T-cell (primary cell): ENCODE results near the gene LCP1. TPM values are rescaled to one million over a fixed set of nuclear protein-coding genes. Genes with fewer than 3 reads are reported as not detected.
A peak's percentile ranks its signal among the peaks of the same experiment; 100 is the strongest.

ENCODE experiments used
- ATAC-seq, 4 experiments: fragments of 200-7000 bp in 3 of 4; fragments of 150-1000 bp in 1 of 4; cut with Tn5 transposase; replicated peaks in 1 of 4; 1 replicate in 3 of 4; 2 replicates in 1 of 4; pipeline ENCODE4 v1.10.0; 2021; ENCODE audit warnings: moderate library complexity in 3 of 4, mild to moderate bottlenecking in 2 of 4, moderate number of reproducible peaks in 1 of 4
- CTCF ChIA-PET, 2 donors: fragments of 300-600 bp; sonication (Branson Sonifier 250); formaldehyde crosslinking; loops; one replicate each; lab custom pipeline; 2022; ENCODE audit warnings: antibody characterized with exemption in 2 of 2; lab: Charles Lee
- POLR2A ChIA-PET, 2 donors: fragments of 300-600 bp; sonication (Branson Sonifier 250); formaldehyde crosslinking; loops; one replicate each; lab custom pipeline; 2022; ENCODE audit warnings: antibody characterized with exemption in 2 of 2; lab: Charles Lee
- DNase-seq, 35 experiments: peaks; one replicate each; pipeline versions ENCODE4 v3.0.0 to v3.0.0-alpha.2; 2013 to 2023
- H3K27ac ChIP-seq: one replicate; pipeline ENCODE4 v1.5.1; 2013; ENCODE audit warnings: low read length
- H3K27me3 ChIP-seq, 2 experiments: replicated peaks in 1 of 2; 1 replicate in 1 of 2; 2 replicates in 1 of 2; pipeline versions ENCODE4 v1.6.1 to v1.7.0; 2013; ENCODE audit warnings: low read length in 1 of 2, mixed read lengths in 1 of 2; ENCODE audit not compliant: control insufficient read depth in 2 of 2, insufficient read depth in 2 of 2; ENCODE audit errors: extremely low read depth in 1 of 2
- H3K36me3 ChIP-seq, 2 donors: 1 replicate in 1 of 2; 2 replicates in 1 of 2; pipeline versions ENCODE4 v1.6.1 to v1.7.0; 2013; ENCODE audit warnings: low read length in 1 of 2; ENCODE audit not compliant: control insufficient read depth in 2 of 2, insufficient read depth in 1 of 2; ENCODE audit errors: extremely low read depth in 1 of 2
- H3K4me1 ChIP-seq, 2 experiments: 1 replicate in 1 of 2; 2 replicates in 1 of 2; pipeline versions ENCODE4 v1.6.1 to v1.7.0; 2013; ENCODE audit warnings: low read length in 2 of 2, mixed read lengths in 1 of 2; ENCODE audit not compliant: insufficient read depth in 2 of 2, control insufficient read depth in 1 of 2; ENCODE audit errors: extremely low read depth in 1 of 2
- H3K4me3 ChIP-seq, 2 donors: 1 replicate in 1 of 2; 2 replicates in 1 of 2; pipeline versions ENCODE4 v1.5.1 to v1.7.0; 2013; ENCODE audit warnings: mild to moderate bottlenecking in 2 of 2, low read length in 1 of 2, moderate library complexity in 1 of 2; ENCODE audit not compliant: control insufficient read depth in 1 of 2; ENCODE audit errors: extremely low read depth in 1 of 2
- H3K9me3 ChIP-seq: 2 replicates; pipeline ENCODE4 v1.7.0; 2013
- H3K27ac Mint-ChIP-seq, 2 donors: one replicate each; pipeline ENCODE4 v1.8.0; 2020 to 2021; ENCODE audit warnings: mild to moderate bottlenecking in 2 of 2, mixed read lengths in 2 of 2
- H3K27me3 Mint-ChIP-seq, 2 donors: one replicate each; pipeline ENCODE4 v1.8.0; 2021 to 2022; ENCODE audit warnings: mixed read lengths in 2 of 2
- H3K36me3 Mint-ChIP-seq: one replicate; pipeline ENCODE4 v1.8.0; 2021; ENCODE audit warnings: mixed read lengths
- H3K4me1 Mint-ChIP-seq, 3 donors: one replicate each; pipeline ENCODE4 v1.8.0; 2020 to 2022; ENCODE audit warnings: mixed read lengths in 3 of 3, mild to moderate bottlenecking in 1 of 3
- H3K4me3 Mint-ChIP-seq, 3 donors: one replicate each; pipeline ENCODE4 v1.8.0; 2020 to 2022; ENCODE audit warnings: mild to moderate bottlenecking in 3 of 3, mixed read lengths in 3 of 3, moderate library complexity in 3 of 3
- H3K9me3 Mint-ChIP-seq, 3 donors: one replicate each; pipeline ENCODE4 v1.8.0; 2020 to 2022; ENCODE audit warnings: mixed read lengths in 3 of 3
- WGBS: methylation state at CpG from one replicate; pipeline ENCODE4 v1.1.5; 2013; ENCODE audit warnings: missing lambda C conversion rate; ENCODE audit not compliant: insufficient coverage; 5-methylcytosine and 5-hydroxymethylcytosine counted together
- total RNA-seq, 35 experiments: library from RNA in 6 of 35; stranded (reverse) in 6 of 35; fragments of 120-200 nt in 1 of 35; gene quantifications; one replicate each; pipeline versions ENCODE4 v1.2.1 to v1.2.4 and lab custom pipeline; 2013 to 2026

The LCP1 gene
- total RNA-seq, 5 donors from 2014 or later (not counting 1 experiment from before 2014, with no cell fraction given) = 338 to 574 (median 413) TPM

GRCh38 chr13:46085737-46086136, 96.2 kb downstream of the LCP1 start:
- Mint-ChIP-seq H3K27ac (no peak overlapping the region), H3K9me3 (no peaks in the 10 kb centered on the region), H3K36me3 (no peaks in the 10 kb centered on the region), H3K27me3 (peaks cover 0 to 3% of the 10 kb centered on the region in 2 donors), H3K4me1 (no peaks in the 10 kb centered on the region), H3K4me3 (no peak overlapping the region)
- H3K27me3 ChIP-seq = peaks cover 0 to 14% of the 10 kb centered on the region in 2 experiments
- DNase-seq = no peak
- no peaks in the 10 kb centered on the region for H3K36me3 ChIP-seq
- H3K9me3 ChIP-seq = no peaks in the 10 kb centered on the region
- H3K27ac ChIP-seq = no peak overlapping the region
- H3K4me3 ChIP-seq = no peak overlapping the region
- no peak for ATAC-seq
- ChIA-PET CTCF (no interaction called here), POLR2A (no interaction called here)
- WGBS = 91% methylated on average over 12 of the region's 13 CpGs
- H3K4me1 ChIP-seq = no peaks in the 10 kb centered on the region

- Mint-ChIP-seq H3K9me3 (peaks cover 0 to 3% (median 3%) of the 10 kb centered on the region in 3 donors), H3K4me1 (peaks cover 12 to 13% (median 13%) of the 10 kb centered on the region in 3 donors), H3K4me3 (no peak overlapping the region), H3K27ac (no peak overlapping the region), H3K36me3 (no peaks in the 10 kb centered on the region), H3K27me3 (peaks cover 0 to 3% of the 10 kb centered on the region in 2 donors)
- no peak for DNase-seq
- ChIA-PET POLR2A (no interaction called here), CTCF (no interaction called here)
- Histone ChIP-seq H3K36me3 (no peaks in the 10 kb centered on the region), H3K4me3 (no peak overlapping the region), H3K27me3 (peaks cover 0 to 14% of the 10 kb centered on the region in 2 experiments), H3K4me1 (peaks cover 0 to 2% of the 10 kb centered on the region in 2 experiments), H3K9me3 (no peaks in the 10 kb centered on the region), H3K27ac (no peak overlapping the region)
- no peak for ATAC-seq
- WGBS = no CpG with 5 or more reads among the region's 5 CpGs
These were observed 99.7 kb downstream of the LCP1 start for GRCh38 chr13:46082324-46082723.

- CTCF ChIA-PET = interaction anchor here in 1 of 2 donors (1.1 kb wide), 1 partner anchor 46 kb away, joined by 4 read pairs; no protein-coding TSS in a partner anchor
- Histone ChIP-seq H3K36me3 (no peaks in the 10 kb centered on the region), H3K27ac (no peak overlapping the region), H3K4me3 (no peak overlapping the region), H3K9me3 (no peaks in the 10 kb centered on the region), H3K4me1 (peaks cover 0 to 2% of the 10 kb centered on the region in 2 experiments), H3K27me3 (no peaks in the 10 kb centered on the region)
- H3K27ac Mint-ChIP-seq = peak overlapping the region; percentile 15 to 23
- DNase-seq (peak in 1 of 35 experiments; percentile 4), ATAC-seq (peak in 2 of 4 experiments; percentile 19 to 32)
- WGBS = no CpG with 5 or more reads among the region's 2 CpGs
- H3K27me3 Mint-ChIP-seq = no peaks in the 10 kb centered on the region
- POLR2A ChIA-PET = no interaction called here
- peaks cover 12 to 13% (median 13%) of the 10 kb centered on the region in 3 donors for H3K4me1 Mint-ChIP-seq
- H3K36me3 Mint-ChIP-seq = no peaks in the 10 kb centered on the region
- peaks cover 0 to 3% (median 3%) of the 10 kb centered on the region in 3 donors for H3K9me3 Mint-ChIP-seq
- H3K4me3 Mint-ChIP-seq = no peak overlapping the region
These were observed 102.2 kb downstream of the LCP1 start for GRCh38 chr13:46079770-46080169.

DNA sequence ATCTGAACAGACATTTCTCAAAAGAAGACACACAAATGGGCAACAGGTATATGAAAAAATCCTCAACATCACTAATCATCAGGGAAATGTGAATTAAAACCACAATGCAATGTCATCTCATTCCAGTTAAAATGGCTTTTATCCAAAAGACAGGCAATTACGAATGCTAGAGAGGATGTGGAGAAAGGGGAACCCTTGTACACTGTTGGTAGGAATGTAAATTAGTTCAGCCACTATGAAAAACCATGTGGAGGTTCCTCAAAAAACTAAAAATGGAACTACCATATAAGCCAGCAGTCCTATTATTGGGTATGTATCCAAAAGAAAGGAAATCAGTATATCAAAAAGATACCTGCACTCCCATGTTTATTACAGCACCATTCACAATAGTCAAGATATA, 104.7 kb downstream of the LCP1 start:
- ChIA-PET CTCF (no interaction called here), POLR2A (interaction anchor here in 1 of 2 donors (0.5 kb wide), 1 partner anchor 281 kb away, joined by 5 read pairs; no protein-coding TSS in a partner anchor)
- DNase-seq (no peak), ATAC-seq (no peak)
- Histone ChIP-seq H3K27ac (no peak overlapping the region), H3K4me3 (no peak overlapping the region), H3K36me3 (no peaks in the 10 kb centered on the region), H3K9me3 (no peaks in the 10 kb centered on the region), H3K27me3 (no peaks in the 10 kb centered on the region), H3K4me1 (peaks cover 0 to 2% of the 10 kb centered on the region in 2 experiments)
- no CpG with 5 or more reads among the region's 1 CpG for WGBS
- Mint-ChIP-seq H3K9me3 (peaks cover 0 to 3% (median 3%) of the 10 kb centered on the region in 3 donors), H3K36me3 (no peaks in the 10 kb centered on the region), H3K27ac (no peak overlapping the region), H3K4me1 (peaks cover 12 to 13% (median 13%) of the 10 kb centered on the region in 3 donors), H3K27me3 (no peaks in the 10 kb centered on the region), H3K4me3 (no peak overlapping the region)

GRCh38 chr13:46076827-46077226, 105.2 kb downstream of the LCP1 start:
- Histone ChIP-seq H3K36me3 (no peaks in the 10 kb centered on the region), H3K4me1 (peaks cover 0 to 2% of the 10 kb centered on the region in 2 experiments), H3K9me3 (no peaks in the 10 kb centered on the region), H3K4me3 (no peak overlapping the region), H3K27me3 (no peaks in the 10 kb centered on the region), H3K27ac (no peak overlapping the region)
- no CpG with 5 or more reads among the region's 3 CpGs for WGBS
- ATAC-seq (no peak), DNase-seq (no peak)
- ChIA-PET CTCF (no interaction called here), POLR2A (no interaction called here)
- no peaks in the 10 kb centered on the region for H3K36me3 Mint-ChIP-seq
- no peaks in the 10 kb centered on the region for H3K27me3 Mint-ChIP-seq
- no peak overlapping the region for H3K27ac Mint-ChIP-seq
- H3K9me3 Mint-ChIP-seq = peaks cover 0 to 3% (median 3%) of the 10 kb centered on the region in 3 donors
- H3K4me1 Mint-ChIP-seq = peaks cover 12 to 13% (median 13%) of the 10 kb centered on the region in 3 donors
- H3K4me3 Mint-ChIP-seq = no peak overlapping the region

Other genes with a start within 250 kb of the LCP1 start
- 10 to 100 TPM; 41.9 to 61.5 (median 58.4) TPM for gene ZC3H13, start 129.4 kb downstream of the LCP1 start, total RNA-seq
- gene CPB2, start 77.1 kb downstream of the LCP1 start, total RNA-seq = under 1 TPM in 3 of 5 donors, not detected in 2; 0.13 to 0.29 (median 0.28) TPM
- gene LRRC63, start 29.8 kb upstream of the LCP1 start, total RNA-seq = under 1 TPM; 0.43 to 0.82 (median 0.54) TPM
- gene RUBCNL, start 205.1 kb upstream of the LCP1 start, total RNA-seq = 10 to 100 TPM in 1 of 5 donors, 1 to 10 TPM in 4; 1.4 to 11.7 (median 2.2) TPM